Testis (tissue), 2 donors: Measurements from ENCODE around the gene SPACA7.
"Not testable (repeated sequence)": the region's sequence is repeated elsewhere in the genome, so short reads cannot be mapped to it uniquely, and the experiment has no call there.

Source experiments
- POLR2A ChIP-seq: fragments of 450-650 bp; IDR thresholded peaks from one replicate; pipeline ENCODE4 v1.6.1; 2017; ENCODE audit warnings: antibody characterized with exemption, mild to moderate bottlenecking, moderate library complexity
- TF ChIP-seq, protein P1 (sequence below), 3 experiments: fragments of 450-650 bp in 2 of 3; fragments of 200-600 bp in 1 of 3; sonication (generic) in 1 of 3; IDR thresholded peaks; one replicate each; pipeline ENCODE4 v1.5.1; 2016 to 2019; ENCODE audit warnings: antibody characterized with exemption in 3 of 3, mild to moderate bottlenecking in 2 of 3, moderate library complexity in 1 of 3

GRCh38 chr13:112432734-112433133 is 56.6 kb downstream of the SPACA7 start:
- TF ChIP-seq, protein P1, sequence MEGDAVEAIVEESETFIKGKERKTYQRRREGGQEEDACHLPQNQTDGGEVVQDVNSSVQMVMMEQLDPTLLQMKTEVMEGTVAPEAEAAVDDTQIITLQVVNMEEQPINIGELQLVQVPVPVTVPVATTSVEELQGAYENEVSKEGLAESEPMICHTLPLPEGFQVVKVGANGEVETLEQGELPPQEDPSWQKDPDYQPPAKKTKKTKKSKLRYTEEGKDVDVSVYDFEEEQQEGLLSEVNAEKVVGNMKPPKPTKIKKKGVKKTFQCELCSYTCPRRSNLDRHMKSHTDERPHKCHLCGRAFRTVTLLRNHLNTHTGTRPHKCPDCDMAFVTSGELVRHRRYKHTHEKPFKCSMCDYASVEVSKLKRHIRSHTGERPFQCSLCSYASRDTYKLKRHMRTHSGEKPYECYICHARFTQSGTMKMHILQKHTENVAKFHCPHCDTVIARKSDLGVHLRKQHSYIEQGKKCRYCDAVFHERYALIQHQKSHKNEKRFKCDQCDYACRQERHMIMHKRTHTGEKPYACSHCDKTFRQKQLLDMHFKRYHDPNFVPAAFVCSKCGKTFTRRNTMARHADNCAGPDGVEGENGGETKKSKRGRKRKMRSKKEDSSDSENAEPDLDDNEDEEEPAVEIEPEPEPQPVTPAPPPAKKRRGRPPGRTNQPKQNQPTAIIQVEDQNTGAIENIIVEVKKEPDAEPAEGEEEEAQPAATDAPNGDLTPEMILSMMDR (IDR thresholded peaks at IDR 0.05): not testable (repeated sequence)
- not testable (repeated sequence) for TF ChIP-seq POLR2A
